HG02840 (cell line): ENCODE data around the gene ATP6V1B1.
"Not testable (repeated sequence)": the region's sequence is repeated elsewhere in the genome, so short reads cannot be mapped to it uniquely, and the experiment has no call there.

Experiments
- ATAC-seq: cut with Tn5 transposase; IDR thresholded peaks from one replicate; pipeline ENCODE4 v1.9.1; 2021; ENCODE audit warnings: mild to moderate bottlenecking, moderate library complexity, moderate number of reproducible peaks; ENCODE audit not compliant: unreplicated experiment, low FRiP score

ATP6V1B1 gene

GRCh38 chr2:70985283-70985688 lies 49.6 kb downstream of the ATP6V1B1 start:
- no peak for ATAC-seq

GRCh38 chr2:70985956-70986355 lies 50.3 kb downstream of the ATP6V1B1 start:
- no peak for ATAC-seq

- no peak for ATAC-seq
Measured at GRCh38 chr2:70986499-70987189, 50.9 kb downstream of the ATP6V1B1 start.

GRCh38 chr2:70987386-70987785 lies 51.7 kb downstream of the ATP6V1B1 start:
- no peak for ATAC-seq

- no peak for ATAC-seq
Measured at GRCh38 chr2:70988151-70988550, 52.5 kb downstream of the ATP6V1B1 start.

- ATAC-seq = no peak
Measured at GRCh38 chr2:70988726-70989648, 53.3 kb downstream of the ATP6V1B1 start.

GRCh38 chr2:70990216-70990615 lies 54.5 kb downstream of the ATP6V1B1 start:
- ATAC-seq = no peak

GRCh38 chr2:70991142-70991541 lies 55.4 kb downstream of the ATP6V1B1 start:
- no peak for ATAC-seq

GRCh38 chr2:70991742-70992141 lies 56.0 kb downstream of the ATP6V1B1 start:
- no peak for ATAC-seq

- no peak for ATAC-seq
Measured at GRCh38 chr2:70992945-70993853, 57.5 kb downstream of the ATP6V1B1 start.

- ATAC-seq = peak; percentile 20
Measured at GRCh38 chr2:70994009-70994698, 58.5 kb downstream of the ATP6V1B1 start.

GRCh38 chr2:70994699-70995425 lies 59.2 kb downstream of the ATP6V1B1 start, which contains the start of gene TEX261:
TSS of gene TEX261 (minus strand) at chr2:70994873. CDS start at chr2:70994757, 116 bp downstream.
- ATAC-seq = peak; percentile 91

- ATAC-seq = peak; percentile 28
Measured at GRCh38 chr2:70995426-70995729, 59.7 kb downstream of the ATP6V1B1 start.

GRCh38 chr2:70998885-70999284 lies 63.2 kb downstream of the ATP6V1B1 start:
- not testable (repeated sequence) for ATAC-seq

- ATAC-seq = no peak
Measured at GRCh38 chr2:70999362-70999761, 63.7 kb downstream of the ATP6V1B1 start.

- not testable (repeated sequence) for ATAC-seq
Measured at GRCh38 chr2:70999931-71000330, 64.2 kb downstream of the ATP6V1B1 start.

- peak; percentile 86 for ATAC-seq
Measured at GRCh38 chr2:71000780-71001591, 65.3 kb downstream of the ATP6V1B1 start.

GRCh38 chr2:71001592-71001927 lies 65.9 kb downstream of the ATP6V1B1 start:
- ATAC-seq = no peak
